ENCODE measurements around the gene PFKL. TPM values are rescaled to one million over a fixed set of nuclear protein-coding genes. Genes with fewer than 3 reads are reported as not detected.

The PFKL gene
- total and polyA plus RNA-seq, 2 of the 8 experiments (the other 6 are each of a cell fraction or from before 2014, with no cell fraction given), result 80.2 to 82.3 TPM

- TF ChIP-seq ZNF274 (IDR thresholded peaks at IDR 0.05; ENCODE audit: borderline replicate concordance, extremely low read depth, low read length), result no peak
- no peak for TF ChIP-seq GABPA (IDR thresholded peaks at IDR 0.05; ENCODE audit: borderline replicate concordance, insufficient read depth, low read length)
Measured at GRCh38 chr21:44253832-44254710, 45.8 kb upstream of the PFKL start (continued).

Measured in H1 (cell line).